D721Med (cell line): ENCODE data around the gene TBC1D30.
"Not testable (repeated sequence)": the region's sequence is repeated elsewhere in the genome, so short reads cannot be mapped to it uniquely, and the experiment has no call there.

Experiments
- DNase-seq: peaks from one replicate; pipeline ENCODE4 v3.0.0; 2011; ENCODE audit warnings: low spot score; ENCODE audit not compliant: insufficient read length
- FAIRE-seq: peaks from 2 replicates; lab custom pipeline; 2011; peaks lifted over from hg19 to GRCh38; lab: Jason Lieb, UNC
- CTCF ChIP-seq: IDR thresholded peaks from 2 replicates; pipeline ENCODE4 v1.5.1; 2012; ENCODE audit warnings: mild to moderate bottlenecking, control low read depth; ENCODE audit not compliant: insufficient read depth; ENCODE audit errors: missing control alignments

TBC1D30 gene

DNA sequence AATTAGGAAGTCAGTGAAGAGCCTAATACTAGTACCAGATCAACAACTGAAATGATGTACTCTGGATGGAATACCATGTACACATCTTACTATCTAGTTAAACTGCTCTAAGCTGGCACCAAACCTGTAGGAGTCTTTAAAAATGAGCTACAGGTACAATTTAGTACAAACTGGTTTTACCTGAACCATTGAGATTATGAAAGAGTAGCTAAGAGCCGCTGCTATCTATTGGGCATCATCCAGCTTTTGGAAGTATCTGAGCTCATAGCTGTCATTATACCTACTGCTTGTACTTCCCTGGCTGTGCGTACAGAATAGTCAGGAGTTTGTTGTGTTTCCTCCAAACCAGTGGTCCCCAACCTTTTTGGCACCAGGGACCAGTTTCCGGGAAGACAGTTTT is 12.4 kb downstream of the TBC1D30 start:
- no peak for FAIRE-seq
- no peak for TF ChIP-seq CTCF
- no peak for DNase-seq

- no peak for TF ChIP-seq CTCF
- FAIRE-seq (no peak), DNase-seq (no peak)
Observed at GRCh38 chr12:64837427-64837826, 13.0 kb downstream of the TBC1D30 start.

DNA sequence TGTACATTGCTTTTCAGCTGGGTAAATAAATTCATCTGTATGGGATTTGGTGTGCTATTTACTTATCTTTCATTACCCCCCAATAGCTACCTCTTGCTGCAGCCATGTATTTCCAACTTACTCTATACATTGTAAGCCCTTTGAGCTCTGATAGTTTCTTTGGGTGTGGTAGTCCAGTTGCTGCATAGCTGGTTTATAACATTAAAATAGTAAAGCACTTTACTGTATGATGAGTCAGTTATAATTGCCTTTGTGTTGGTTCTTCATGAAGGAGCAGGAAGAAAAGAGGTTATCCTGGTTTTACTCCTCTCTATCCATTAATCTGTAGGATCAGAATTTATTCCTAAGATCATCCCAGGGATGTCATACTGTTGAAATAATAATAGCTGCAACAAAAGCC is 15.7 kb downstream of the TBC1D30 start:
- FAIRE-seq (no peak), DNase-seq (no peak)
- TF ChIP-seq CTCF: no peak

GRCh38 chr12:64840949-64841717 is 16.7 kb downstream of the TBC1D30 start:
- no peak for FAIRE-seq
- TF ChIP-seq CTCF: no peak
- no peak for DNase-seq

GRCh38 chr12:64848409-64848808 is 24.0 kb downstream of the TBC1D30 start:
- DNase-seq, FAIRE-seq: not testable (repeated sequence)

GRCh38 chr12:64858882-64859605 is 34.6 kb downstream of the TBC1D30 start:
- no peak for FAIRE-seq
- no peak for TF ChIP-seq CTCF

DNA sequence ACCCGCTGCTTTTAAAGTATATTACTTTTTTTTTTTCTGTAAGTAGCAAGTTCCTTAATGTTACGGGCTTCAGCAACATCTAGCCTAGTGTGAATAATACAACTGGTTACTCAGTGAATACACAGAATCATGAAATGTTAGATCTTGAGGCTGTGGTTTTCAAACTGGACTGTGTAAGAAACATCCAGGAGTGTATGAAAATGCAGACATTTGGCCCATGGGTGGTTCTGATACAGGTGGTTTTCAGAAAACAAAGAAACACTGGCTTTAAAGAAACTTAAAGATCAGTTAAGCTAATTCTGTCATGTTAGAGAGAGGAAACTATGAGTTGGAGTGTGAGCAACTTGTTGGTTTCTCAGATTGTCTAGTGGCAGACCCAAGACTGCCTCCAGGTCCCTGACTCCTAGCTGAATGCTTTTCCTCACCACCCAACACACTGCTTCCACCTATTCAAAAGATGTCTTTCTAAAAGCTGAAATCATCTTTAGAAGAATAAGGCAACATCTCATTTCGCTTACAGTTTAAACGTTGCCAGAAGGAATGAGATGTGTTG is 36.1 kb downstream of the TBC1D30 start:
- no peak for DNase-seq
- FAIRE-seq: no peak
- no peak for TF ChIP-seq CTCF

More at GRCh38 chr12:64858882-64859605, 34.6 kb downstream of the TBC1D30 start:
- no peak for DNase-seq
